NCI-H2107 (cell line): ENCODE data around the gene EFNB1.

Experiments used
- DNase-seq: peaks from one replicate; lab custom pipeline; 2025; lab: John Stamatoyannopoulos, UW

Gene EFNB1

GRCh38 chrX:68883800-68884199 lies 55.0 kb downstream of the EFNB1 start:
- no peak for DNase-seq

GRCh38 chrX:68889249-68889648 lies 60.4 kb downstream of the EFNB1 start:
- no peak for DNase-seq
